Keratinocyte (primary cell): ENCODE data around the gene DUSP28.

Experiments
- EZH2 ChIP-seq: IDR thresholded peaks from one replicate; pipeline ENCODE4 v1.6.1; 2012; ENCODE audit warnings: inconsistent platforms, mild to moderate bottlenecking, low read length, moderate library complexity
- TF ChIP-seq, protein P1 (sequence below), 3 experiments: IDR thresholded peaks in 1 of 3; conservative IDR thresholded peaks in 1 of 3; optimal IDR thresholded peaks in 1 of 3; 2 replicates in 2 of 3; 3 replicates in 1 of 3; pipeline versions ENCODE3 to v1.5.1; 2011; ENCODE audit warnings: low read length in 3 of 3, mild to moderate bottlenecking in 3 of 3, moderate library complexity in 2 of 3, control low read depth in 1 of 3, inconsistent platforms in 1 of 3; ENCODE audit not compliant: insufficient read depth in 2 of 3; ENCODE audit errors: extremely low read depth in 1 of 3

- TF ChIP-seq, protein P1, sequence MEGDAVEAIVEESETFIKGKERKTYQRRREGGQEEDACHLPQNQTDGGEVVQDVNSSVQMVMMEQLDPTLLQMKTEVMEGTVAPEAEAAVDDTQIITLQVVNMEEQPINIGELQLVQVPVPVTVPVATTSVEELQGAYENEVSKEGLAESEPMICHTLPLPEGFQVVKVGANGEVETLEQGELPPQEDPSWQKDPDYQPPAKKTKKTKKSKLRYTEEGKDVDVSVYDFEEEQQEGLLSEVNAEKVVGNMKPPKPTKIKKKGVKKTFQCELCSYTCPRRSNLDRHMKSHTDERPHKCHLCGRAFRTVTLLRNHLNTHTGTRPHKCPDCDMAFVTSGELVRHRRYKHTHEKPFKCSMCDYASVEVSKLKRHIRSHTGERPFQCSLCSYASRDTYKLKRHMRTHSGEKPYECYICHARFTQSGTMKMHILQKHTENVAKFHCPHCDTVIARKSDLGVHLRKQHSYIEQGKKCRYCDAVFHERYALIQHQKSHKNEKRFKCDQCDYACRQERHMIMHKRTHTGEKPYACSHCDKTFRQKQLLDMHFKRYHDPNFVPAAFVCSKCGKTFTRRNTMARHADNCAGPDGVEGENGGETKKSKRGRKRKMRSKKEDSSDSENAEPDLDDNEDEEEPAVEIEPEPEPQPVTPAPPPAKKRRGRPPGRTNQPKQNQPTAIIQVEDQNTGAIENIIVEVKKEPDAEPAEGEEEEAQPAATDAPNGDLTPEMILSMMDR (optimal IDR thresholded peaks at IDR 0.05 in 1 of 3, IDR thresholded peaks at IDR 0.05 in 1 of 3, conservative IDR thresholded peaks at IDR 0.05 in 1 of 3; ENCODE audit: extremely low read depth in 1 of 3, insufficient read depth in 2 of 3, low read length in 3 of 3), result no peak
- no peak for TF ChIP-seq EZH2
These were observed 14.4 kb downstream of the DUSP28 start for GRCh38 chr2:240574386-240575100.
